NB4 (cell line): Measurements from ENCODE around the gene TGM3.

Experiments used
- MYC ChIP-seq: IDR thresholded peaks from 2 replicates; pipeline ENCODE4 v1.6.1; 2011; ENCODE audit warnings: low read depth, low read length
- POLR2A ChIP-seq: IDR thresholded peaks from 2 replicates; pipeline ENCODE4 v1.6.1; 2011; ENCODE audit warnings: mild to moderate bottlenecking; ENCODE audit not compliant: insufficient read length; ENCODE audit errors: extremely low read depth
- TF ChIP-seq, protein P1 (sequence below): IDR thresholded peaks from one replicate; pipeline ENCODE4 v1.5.1; 2012; ENCODE audit warnings: low read depth, low read length

GRCh38 chr20:2332711-2333110, 36.9 kb downstream of the TGM3 start:
- TF ChIP-seq, protein P1, sequence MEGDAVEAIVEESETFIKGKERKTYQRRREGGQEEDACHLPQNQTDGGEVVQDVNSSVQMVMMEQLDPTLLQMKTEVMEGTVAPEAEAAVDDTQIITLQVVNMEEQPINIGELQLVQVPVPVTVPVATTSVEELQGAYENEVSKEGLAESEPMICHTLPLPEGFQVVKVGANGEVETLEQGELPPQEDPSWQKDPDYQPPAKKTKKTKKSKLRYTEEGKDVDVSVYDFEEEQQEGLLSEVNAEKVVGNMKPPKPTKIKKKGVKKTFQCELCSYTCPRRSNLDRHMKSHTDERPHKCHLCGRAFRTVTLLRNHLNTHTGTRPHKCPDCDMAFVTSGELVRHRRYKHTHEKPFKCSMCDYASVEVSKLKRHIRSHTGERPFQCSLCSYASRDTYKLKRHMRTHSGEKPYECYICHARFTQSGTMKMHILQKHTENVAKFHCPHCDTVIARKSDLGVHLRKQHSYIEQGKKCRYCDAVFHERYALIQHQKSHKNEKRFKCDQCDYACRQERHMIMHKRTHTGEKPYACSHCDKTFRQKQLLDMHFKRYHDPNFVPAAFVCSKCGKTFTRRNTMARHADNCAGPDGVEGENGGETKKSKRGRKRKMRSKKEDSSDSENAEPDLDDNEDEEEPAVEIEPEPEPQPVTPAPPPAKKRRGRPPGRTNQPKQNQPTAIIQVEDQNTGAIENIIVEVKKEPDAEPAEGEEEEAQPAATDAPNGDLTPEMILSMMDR = no peak
- TF ChIP-seq POLR2A (no peak), MYC (no peak)
